Mesodermal cell (in vitro differentiated cells): Measurements from ENCODE around the gene REM2.

ENCODE experiments used
- H3K27ac ChIP-seq: 2 replicates; pipeline ENCODE4 v1.7.0; 2013; ENCODE audit warnings: mild to moderate bottlenecking, low read depth, low read length, moderate library complexity; ENCODE audit not compliant: severe bottlenecking
- H3K36me3 ChIP-seq: 2 replicates; pipeline ENCODE4 v1.7.1; 2013; ENCODE audit warnings: mild to moderate bottlenecking, low read length, moderate library complexity; ENCODE audit not compliant: control insufficient read depth, insufficient read depth
- H3K4me1 ChIP-seq: one replicate; pipeline ENCODE4 v1.7.1; 2013; ENCODE audit warnings: mild to moderate bottlenecking, low read length; ENCODE audit not compliant: insufficient read depth, control insufficient read depth, poor library complexity, severe bottlenecking
- H3K4me3 ChIP-seq: 2 replicates; pipeline ENCODE4 v1.7.0; 2013; ENCODE audit warnings: low read length, control low read depth, mild to moderate bottlenecking; ENCODE audit not compliant: insufficient read depth, poor library complexity, severe bottlenecking; ENCODE audit errors: extremely low read depth
- H3K9me3 ChIP-seq: 2 replicates; pipeline ENCODE4 v1.7.1; 2013; ENCODE audit warnings: mild to moderate bottlenecking, low read length, moderate library complexity; ENCODE audit not compliant: control insufficient read depth
- WGBS, 2 experiments: methylation state at CpG; one replicate each; pipeline ENCODE4 v1.1.5; 2013; ENCODE audit warnings: missing lambda C conversion rate in 2 of 2; ENCODE audit not compliant: insufficient coverage in 2 of 2; 5-methylcytosine and 5-hydroxymethylcytosine counted together

REM2 gene

DNA sequence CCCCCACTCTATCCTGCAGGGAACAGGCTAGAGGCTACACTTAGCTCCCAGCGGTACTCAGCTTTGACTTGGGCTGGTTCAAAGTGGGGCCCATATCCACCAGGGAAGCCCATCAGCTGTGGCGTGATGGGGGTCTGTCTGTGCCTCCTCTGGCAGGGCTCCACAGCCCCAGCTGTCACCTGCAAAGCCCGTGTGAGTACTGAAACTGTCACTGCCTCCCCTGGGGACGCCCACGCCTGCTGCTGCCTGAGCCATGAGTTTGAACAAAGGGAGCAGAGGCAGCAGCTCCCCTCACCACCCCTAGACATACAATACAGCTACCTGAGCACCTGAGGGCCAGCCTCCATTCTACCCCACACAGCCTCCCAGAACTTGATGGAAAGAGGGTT, 5.0 kb downstream of the REM2 start:
- peaks cover 2% of the 10 kb centered on the region for H3K4me1 ChIP-seq
- no peaks in the 10 kb centered on the region for H3K9me3 ChIP-seq
- no peak overlapping the region for H3K27ac ChIP-seq
- WGBS, 2 experiments = 89 to 91% methylated on average over 5 of the region's 5 CpGs
- H3K36me3 ChIP-seq = no peaks in the 10 kb centered on the region
- H3K4me3 ChIP-seq = peak overlapping the region; percentile 57

GRCh38 chr14:22888662-22889061, 5.6 kb downstream of the REM2 start:
- Histone ChIP-seq H3K27ac (no peak overlapping the region), H3K36me3 (no peaks in the 10 kb centered on the region), H3K4me3 (no peak overlapping the region), H3K4me1 (peaks cover 2% of the 10 kb centered on the region), H3K9me3 (no peaks in the 10 kb centered on the region)
- WGBS, 2 experiments = 100% methylated on average over 1 of the region's 4 CpGs; no CpG with 5 or more reads in 1 of the 2 experiments

- Histone ChIP-seq H3K9me3 (no peaks in the 10 kb centered on the region), H3K27ac (no peak overlapping the region), H3K36me3 (no peaks in the 10 kb centered on the region), H3K4me1 (peaks cover 2% of the 10 kb centered on the region), H3K4me3 (no peak overlapping the region)
- WGBS, 2 experiments = 83 to 100% methylated on average over 1 of the region's 1 CpG
Observed at GRCh38 chr14:22890416-22890815, 7.4 kb downstream of the REM2 start.

GRCh38 chr14:22892488-22892887, 9.5 kb downstream of the REM2 start:
- no peak overlapping the region for H3K4me3 ChIP-seq
- no peaks in the 10 kb centered on the region for H3K9me3 ChIP-seq
- WGBS, 2 experiments = 92 to 97% methylated on average over 5 to 6 of the region's 7 CpGs
- H3K27ac ChIP-seq = no peak overlapping the region
- H3K4me1 ChIP-seq = peaks cover 5% of the 10 kb centered on the region
- no peaks in the 10 kb centered on the region for H3K36me3 ChIP-seq

- H3K4me3 ChIP-seq = no peak overlapping the region
- no peaks in the 10 kb centered on the region for H3K9me3 ChIP-seq
- no peak overlapping the region for H3K27ac ChIP-seq
- WGBS, 2 experiments = 82 to 90% methylated on average over 2 to 3 of the region's 4 CpGs
- H3K4me1 ChIP-seq = peaks cover 11% of the 10 kb centered on the region
- H3K36me3 ChIP-seq = no peaks in the 10 kb centered on the region
Observed at GRCh38 chr14:22893706-22894105, 10.7 kb downstream of the REM2 start.

DNA sequence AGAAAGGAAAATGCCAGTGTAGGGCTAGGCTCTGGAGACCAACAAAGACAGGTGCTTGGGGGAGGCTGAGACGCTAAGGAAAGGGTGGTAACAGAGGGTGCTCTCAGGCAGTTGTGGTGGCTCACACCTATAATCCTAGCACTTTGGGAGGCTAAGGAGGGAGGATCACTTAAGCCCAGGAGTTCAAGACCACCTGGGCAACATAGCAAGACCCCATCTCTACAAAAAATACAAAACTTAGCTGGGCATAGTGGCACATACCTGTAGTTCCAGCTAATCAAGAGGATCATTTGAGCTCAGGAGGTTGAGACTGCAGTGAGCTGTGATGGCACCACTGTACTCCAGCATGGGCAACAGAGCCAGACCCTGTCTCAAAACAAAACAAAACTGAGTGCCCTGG, 12.4 kb downstream of the REM2 start:
- peaks cover 5% of the 10 kb centered on the region for H3K36me3 ChIP-seq
- WGBS, 2 experiments = 100% methylated on average over 1 of the region's 1 CpG
- H3K27ac ChIP-seq = no peak overlapping the region
- H3K4me3 ChIP-seq = no peak overlapping the region
- peaks cover 16% of the 10 kb centered on the region for H3K4me1 ChIP-seq
- no peaks in the 10 kb centered on the region for H3K9me3 ChIP-seq

DNA sequence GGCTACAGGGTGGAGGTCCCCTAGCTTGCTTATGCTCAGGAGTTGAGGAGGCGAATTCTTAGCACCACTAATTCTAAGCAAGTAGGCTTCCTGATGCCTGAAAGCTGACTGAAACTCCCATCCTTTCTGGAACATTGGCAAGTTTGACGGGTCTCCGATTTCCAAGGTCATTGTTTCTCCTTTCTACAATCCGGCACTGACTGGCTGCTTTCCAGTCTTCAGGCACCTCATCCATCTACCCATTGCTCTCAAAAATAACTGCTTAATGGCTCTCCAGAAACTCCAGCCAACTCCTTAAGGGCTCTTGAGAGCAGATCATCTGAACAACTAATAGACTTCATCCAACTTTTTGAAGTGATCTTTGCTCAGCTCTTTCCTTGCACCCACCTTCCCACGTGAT, 13.3 kb downstream of the REM2 start:
- no peak overlapping the region for H3K4me3 ChIP-seq
- H3K4me1 ChIP-seq = peaks cover 16% of the 10 kb centered on the region
- H3K36me3 ChIP-seq = peaks cover 15% of the 10 kb centered on the region
- H3K9me3 ChIP-seq = no peaks in the 10 kb centered on the region
- WGBS, 2 experiments = 96 to 97% methylated on average over 5 of the region's 5 CpGs
- H3K27ac ChIP-seq = no peak overlapping the region

- Histone ChIP-seq H3K4me1 (peaks cover 16% of the 10 kb centered on the region), H3K36me3 (peaks cover 19% of the 10 kb centered on the region), H3K4me3 (no peak overlapping the region), H3K27ac (no peak overlapping the region), H3K9me3 (no peaks in the 10 kb centered on the region)
- 83 to 93% methylated on average over 2 to 3 of the region's 3 CpGs for WGBS, 2 experiments
Observed at GRCh38 chr14:22896760-22897159, 13.7 kb downstream of the REM2 start.

GRCh38 chr14:22897357-22897756, 14.3 kb downstream of the REM2 start:
- WGBS, 2 experiments = 100% methylated on average over 1 of the region's 1 CpG
- H3K4me1 ChIP-seq = peaks cover 16% of the 10 kb centered on the region
- H3K36me3 ChIP-seq = peaks cover 25% of the 10 kb centered on the region
- no peak overlapping the region for H3K27ac ChIP-seq
- H3K9me3 ChIP-seq = no peaks in the 10 kb centered on the region
- H3K4me3 ChIP-seq = no peak overlapping the region

- WGBS, 2 experiments = 80% methylated on average over 1 to 2 of the region's 8 CpGs
- no peak overlapping the region for H3K4me3 ChIP-seq
- peak overlapping the region; percentile 1 for H3K27ac ChIP-seq
- H3K36me3 ChIP-seq = peaks cover 36% of the 10 kb centered on the region
- H3K4me1 ChIP-seq = peaks cover 16% of the 10 kb centered on the region
- no peaks in the 10 kb centered on the region for H3K9me3 ChIP-seq
Observed at GRCh38 chr14:22898302-22899090, 15.5 kb downstream of the REM2 start.

DNA sequence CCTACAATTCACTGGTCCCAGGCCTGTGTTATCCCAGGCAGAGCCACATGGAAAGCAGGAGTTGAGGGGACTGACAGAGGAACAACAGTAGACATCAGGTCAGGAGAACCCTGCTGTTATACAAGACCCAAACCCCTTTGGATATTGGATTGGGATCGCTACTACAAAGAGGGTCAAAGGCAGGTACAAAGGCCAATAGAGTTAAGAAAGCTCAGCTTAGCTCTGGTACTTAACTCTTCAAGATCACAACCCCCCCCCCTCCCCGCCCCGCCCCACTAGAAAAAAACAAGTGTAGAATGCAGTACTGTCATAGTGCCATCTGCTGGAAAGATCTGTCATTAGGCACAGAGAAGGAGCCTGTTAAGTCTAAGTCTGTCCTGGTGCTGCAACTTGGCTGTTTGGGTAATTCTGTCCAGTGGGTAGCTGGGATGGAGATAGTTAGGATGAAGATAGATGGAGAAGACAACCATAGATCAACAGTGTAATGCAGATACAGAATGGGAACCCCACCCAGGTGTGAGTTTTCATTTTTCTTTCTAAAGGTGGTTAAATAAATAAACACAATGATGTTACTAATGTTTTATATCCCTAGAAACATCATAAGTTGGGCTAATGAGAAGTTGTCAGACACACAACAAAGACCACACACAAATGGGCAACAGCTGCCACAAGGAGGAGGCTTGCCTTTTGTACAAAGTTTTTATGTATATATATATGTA, 17.2 kb downstream of the REM2 start:
- WGBS, 2 experiments = 0% methylated on average over 1 of the region's 3 CpGs; no CpG with 5 or more reads in 1 of the 2 experiments
- Histone ChIP-seq H3K4me3 (no peak overlapping the region), H3K36me3 (peaks cover 53% of the 10 kb centered on the region), H3K9me3 (no peaks in the 10 kb centered on the region), H3K27ac (no peak overlapping the region), H3K4me1 (peaks cover 16% of the 10 kb centered on the region)
